ENCODE results near the gene ZNF862. TPM values are rescaled to one million over a fixed set of nuclear protein-coding genes. Genes with fewer than 3 reads are reported as not detected.

Gene ZNF862
- total RNA-seq, 1 experiment from 2014 or later, result 5.7 TPM

DNA sequence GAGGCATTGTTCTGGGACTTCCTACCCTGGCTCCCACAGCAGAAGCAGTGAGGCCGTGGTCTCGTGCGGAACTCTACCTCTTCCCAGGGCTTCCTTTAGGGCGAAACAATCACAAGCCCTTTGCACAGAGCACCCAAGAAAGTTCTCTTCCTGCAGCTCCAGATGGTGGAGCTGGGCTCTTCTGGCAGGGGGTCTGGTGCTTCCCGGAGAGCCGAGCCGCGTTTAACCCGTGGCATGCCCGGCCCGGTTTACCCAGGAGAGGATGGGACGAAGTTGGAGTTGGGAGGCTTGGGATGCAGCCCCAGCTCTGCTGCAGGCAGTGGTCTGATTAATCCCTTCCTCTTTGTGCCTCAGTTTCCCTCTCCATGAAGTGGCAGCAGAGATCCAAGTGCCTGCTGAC is 26.6 kb downstream of the ZNF862 start:
- BruUV-seq (replicated peaks), result no TSS peak
- Histone ChIP-seq H3K27me3 (replicated peaks; ENCODE audit: insufficient read depth, low read depth, low read length, poor library complexity) (no peaks in the 10 kb centered on the region), H3K9me3 (ENCODE audit: low read depth, low read length, poor library complexity, severe bottlenecking) (no peaks in the 10 kb centered on the region), H3K36me3 (ENCODE audit: insufficient read depth, low read length, poor library complexity, severe bottlenecking) (no peaks in the 10 kb centered on the region), H3K27ac (ENCODE audit: low read depth, low read length, poor library complexity, severe bottlenecking) (no peak overlapping the region), H3K4me3 (ENCODE audit: low read depth, low read length, poor library complexity, severe bottlenecking) (no peak overlapping the region), H3K4me1 (ENCODE audit: insufficient read depth, low read length, poor library complexity, severe bottlenecking) (no peaks in the 10 kb centered on the region)
- CTCF ChIA-PET, result no interaction called here
- intact Hi-C loops (cut with micrococcal nuclease; ENCODE audit: unreplicated experiment), result no loop called here
- no peak for DNase-seq (ENCODE audit: low spot score)
- TF ChIP-seq, protein P1, sequence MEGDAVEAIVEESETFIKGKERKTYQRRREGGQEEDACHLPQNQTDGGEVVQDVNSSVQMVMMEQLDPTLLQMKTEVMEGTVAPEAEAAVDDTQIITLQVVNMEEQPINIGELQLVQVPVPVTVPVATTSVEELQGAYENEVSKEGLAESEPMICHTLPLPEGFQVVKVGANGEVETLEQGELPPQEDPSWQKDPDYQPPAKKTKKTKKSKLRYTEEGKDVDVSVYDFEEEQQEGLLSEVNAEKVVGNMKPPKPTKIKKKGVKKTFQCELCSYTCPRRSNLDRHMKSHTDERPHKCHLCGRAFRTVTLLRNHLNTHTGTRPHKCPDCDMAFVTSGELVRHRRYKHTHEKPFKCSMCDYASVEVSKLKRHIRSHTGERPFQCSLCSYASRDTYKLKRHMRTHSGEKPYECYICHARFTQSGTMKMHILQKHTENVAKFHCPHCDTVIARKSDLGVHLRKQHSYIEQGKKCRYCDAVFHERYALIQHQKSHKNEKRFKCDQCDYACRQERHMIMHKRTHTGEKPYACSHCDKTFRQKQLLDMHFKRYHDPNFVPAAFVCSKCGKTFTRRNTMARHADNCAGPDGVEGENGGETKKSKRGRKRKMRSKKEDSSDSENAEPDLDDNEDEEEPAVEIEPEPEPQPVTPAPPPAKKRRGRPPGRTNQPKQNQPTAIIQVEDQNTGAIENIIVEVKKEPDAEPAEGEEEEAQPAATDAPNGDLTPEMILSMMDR (conservative IDR thresholded peaks at IDR 0.05; ENCODE audit: low read depth, low read length), result no peak
- no peak for TF ChIP-seq EZH2 (IDR thresholded peaks at IDR 0.05; ENCODE audit: borderline replicate concordance, low read depth, low read length, poor library complexity, severe bottlenecking)
- POLR2A ChIA-PET (ENCODE audit: low non-redundant PET), result no interaction called here

DNA sequence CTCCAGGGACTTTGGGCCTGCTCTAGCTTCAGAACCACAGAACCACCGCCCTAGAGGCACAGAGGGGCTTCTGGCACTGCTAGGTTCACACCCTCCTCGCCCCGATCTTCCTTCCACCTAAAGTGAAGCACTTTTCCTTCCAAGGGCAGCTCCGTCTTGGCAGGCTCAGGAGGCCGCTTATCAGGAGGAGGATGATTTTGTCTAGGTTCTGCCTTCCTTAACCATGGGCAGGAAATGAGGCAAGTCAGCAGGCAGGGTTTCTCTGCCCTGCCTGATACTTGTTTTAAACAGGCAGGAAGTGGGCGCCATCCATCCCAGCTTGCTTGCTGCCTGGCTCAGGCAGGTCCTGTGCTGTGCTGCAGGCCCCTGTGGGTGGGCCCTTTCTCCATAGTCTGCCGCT is 27.3 kb downstream of the ZNF862 start:
- no peaks in the 10 kb centered on the region for H3K9me3 ChIP-seq (ENCODE audit: low read depth, low read length, poor library complexity, severe bottlenecking)
- ChIA-PET POLR2A (ENCODE audit: low non-redundant PET) (no interaction called here), CTCF (no interaction called here)
- intact Hi-C loops (cut with micrococcal nuclease; ENCODE audit: unreplicated experiment), result no loop called here
- no peak overlapping the region for H3K4me3 ChIP-seq (ENCODE audit: low read depth, low read length, poor library complexity, severe bottlenecking)
- no TSS peak for BruUV-seq (replicated peaks)
- TF ChIP-seq, protein P1 (conservative IDR thresholded peaks at IDR 0.05; ENCODE audit: low read depth, low read length), result no peak
- TF ChIP-seq EZH2 (IDR thresholded peaks at IDR 0.05; ENCODE audit: borderline replicate concordance, low read depth, low read length, poor library complexity, severe bottlenecking), result no peak
- no peaks in the 10 kb centered on the region for H3K4me1 ChIP-seq (ENCODE audit: insufficient read depth, low read length, poor library complexity, severe bottlenecking)
- H3K27me3 ChIP-seq (replicated peaks; ENCODE audit: insufficient read depth, low read depth, low read length, poor library complexity), result no peaks in the 10 kb centered on the region
- no peak overlapping the region for H3K27ac ChIP-seq (ENCODE audit: low read depth, low read length, poor library complexity, severe bottlenecking)
- no peaks in the 10 kb centered on the region for H3K36me3 ChIP-seq (ENCODE audit: insufficient read depth, low read length, poor library complexity, severe bottlenecking)
- DNase-seq (ENCODE audit: low spot score), result no peak

DNA sequence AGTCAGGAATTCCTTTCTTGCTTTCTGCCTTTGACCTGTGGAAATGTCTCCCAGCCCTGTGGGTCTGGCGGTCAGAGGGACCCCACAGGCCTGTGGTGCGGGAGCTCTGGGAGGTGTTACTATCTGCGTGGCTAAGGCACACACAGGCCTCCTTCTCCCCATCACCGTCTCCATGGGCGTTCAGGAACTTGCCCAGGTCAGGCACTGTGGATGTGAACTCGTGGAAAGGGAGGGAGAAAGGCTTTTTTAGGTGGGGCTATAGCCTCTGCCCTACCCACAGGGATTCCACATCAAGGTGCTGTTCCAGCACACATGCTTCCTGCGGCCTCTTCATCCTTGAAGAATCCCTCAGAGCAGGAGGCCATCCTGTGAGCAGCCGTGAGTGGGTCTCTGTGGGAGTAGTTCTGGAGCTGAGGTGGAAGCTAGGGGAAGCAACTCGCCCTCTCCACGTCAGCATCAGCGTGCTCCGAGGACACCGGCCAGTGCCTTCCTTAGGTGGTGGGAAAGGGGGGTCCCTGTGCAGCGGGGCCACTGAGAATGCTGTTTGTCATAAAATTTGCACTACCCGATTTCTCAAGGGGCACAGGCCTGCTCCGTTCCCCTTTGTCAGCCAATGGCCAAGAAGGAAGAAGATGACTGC is 28.1 kb downstream of the ZNF862 start:
- TF ChIP-seq, protein P1 (conservative IDR thresholded peaks at IDR 0.05; ENCODE audit: low read depth, low read length), result no peak
- TF ChIP-seq EZH2 (IDR thresholded peaks at IDR 0.05; ENCODE audit: borderline replicate concordance, low read depth, low read length, poor library complexity, severe bottlenecking), result no peak
- Histone ChIP-seq H3K4me1 (ENCODE audit: insufficient read depth, low read length, poor library complexity, severe bottlenecking) (no peaks in the 10 kb centered on the region), H3K27ac (ENCODE audit: low read depth, low read length, poor library complexity, severe bottlenecking) (no peak overlapping the region), H3K9me3 (ENCODE audit: low read depth, low read length, poor library complexity, severe bottlenecking) (no peaks in the 10 kb centered on the region), H3K4me3 (ENCODE audit: low read depth, low read length, poor library complexity, severe bottlenecking) (no peak overlapping the region), H3K36me3 (ENCODE audit: insufficient read depth, low read length, poor library complexity, severe bottlenecking) (no peaks in the 10 kb centered on the region), H3K27me3 (replicated peaks; ENCODE audit: insufficient read depth, low read depth, low read length, poor library complexity) (no peaks in the 10 kb centered on the region)
- BruUV-seq (replicated peaks), result no TSS peak
- DNase-seq (ENCODE audit: low spot score), result no peak
- ChIA-PET CTCF (no interaction called here), POLR2A (ENCODE audit: low non-redundant PET) (no interaction called here)
- intact Hi-C loops (cut with micrococcal nuclease; ENCODE audit: unreplicated experiment), result no loop called here
